ENCODE measurements around the gene GMDS.

GMDS gene

DNA sequence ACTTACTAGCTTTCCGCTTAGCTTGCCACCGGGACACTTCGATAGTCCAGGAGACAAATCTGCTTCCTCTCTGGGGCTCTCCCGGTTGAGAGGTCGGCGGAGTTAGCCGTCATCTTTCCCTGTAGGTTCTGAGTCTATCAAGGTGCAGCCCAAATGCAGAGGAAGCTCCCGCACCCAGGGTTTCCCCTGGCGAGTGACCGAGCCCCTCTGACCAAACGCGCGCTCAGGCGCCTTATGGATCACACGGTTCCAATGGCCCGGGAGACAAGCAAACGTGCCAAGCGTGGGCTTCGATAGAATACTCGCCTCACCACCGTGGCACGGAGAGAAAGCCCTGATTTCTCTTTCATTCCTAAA, 651.5 kb downstream of the GMDS start:
- no peak for DNase-seq
- Histone ChIP-seq H3K27me3 (replicated peaks in 2 of 5; ENCODE audit: control insufficient read depth in 4 of 5, insufficient read depth in 5 of 5, low read length in 4 of 5) (peaks cover 4 to 46% (median 12%) of the 10 kb centered on the region in 5 experiments), H3K27ac (ENCODE audit: insufficient read depth in 1 of 2, low read depth in 1 of 2, low read length in 2 of 2, poor library complexity in 1 of 2, severe bottlenecking in 2 of 2) (no peak overlapping the region), H3K4me3 (ENCODE audit: control insufficient read depth in 1 of 7, extremely low read depth in 1 of 7, insufficient read depth in 4 of 7, low read depth in 2 of 7, low read length in 6 of 7) (no peak overlapping the region), H3K4me1 (ENCODE audit: control extremely low read depth in 1 of 4, control insufficient read depth in 4 of 4, insufficient read depth in 4 of 4, low read length in 3 of 4) (peaks cover 0 to 4% (median 0%) of the 10 kb centered on the region in 4 experiments), H3K36me3 (ENCODE audit: control insufficient read depth in 4 of 4, insufficient read depth in 4 of 4, low read length in 3 of 4) (no peaks in the 10 kb centered on the region), H3K9me3 (ENCODE audit: control extremely low read depth in 1 of 5, control insufficient read depth in 4 of 5, insufficient read depth in 2 of 5, low read depth in 1 of 5, low read length in 4 of 5) (no peaks in the 10 kb centered on the region)
- CTCF ChIA-PET, result interaction anchor here (1.5 kb wide), 1 partner anchor 9 kb away, joined by 6 read pairs; no protein-coding TSS in a partner anchor
- 83% methylated on average over 22 of the region's 22 CpGs for WGBS (ENCODE audit: insufficient coverage)
- POLR2A ChIA-PET, result no interaction called here

DNA sequence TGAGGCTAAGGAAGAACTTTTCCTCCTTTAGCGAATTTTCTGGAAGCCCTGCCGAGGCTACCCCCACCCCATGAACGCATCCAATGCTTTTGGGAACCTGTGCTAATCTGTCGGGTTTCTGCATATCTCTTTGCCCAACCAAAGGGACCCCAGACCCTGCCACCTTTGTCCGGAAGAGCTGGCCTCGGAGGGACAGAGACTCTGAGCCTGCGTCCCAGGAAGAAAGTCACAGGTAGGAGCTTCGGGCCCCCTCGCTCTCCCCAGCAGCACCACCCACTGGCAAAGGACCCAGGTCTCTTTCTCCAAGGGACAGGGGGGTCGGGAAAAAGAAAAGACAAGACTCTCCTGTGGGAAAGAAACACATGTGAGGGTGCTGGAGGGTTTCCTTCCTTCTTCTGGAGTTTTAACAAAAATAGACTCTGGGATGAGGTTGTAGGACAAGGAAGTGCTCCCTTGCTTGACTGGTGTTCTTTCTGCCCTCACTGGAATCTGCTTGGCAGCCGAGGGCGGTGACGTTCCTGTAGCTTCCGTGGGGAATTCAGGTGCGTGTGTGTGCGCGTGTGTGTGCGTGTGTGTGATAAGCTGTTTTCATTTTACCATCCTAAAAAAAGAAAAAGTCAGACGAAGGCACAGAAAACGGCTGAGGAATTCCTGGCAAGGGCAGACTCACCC, 652.0 kb downstream of the GMDS start:
- no peak overlapping the region for H3K27ac ChIP-seq (ENCODE audit: insufficient read depth in 1 of 2, low read depth in 1 of 2, low read length in 2 of 2, poor library complexity in 1 of 2, severe bottlenecking in 2 of 2)
- H3K27me3 ChIP-seq (replicated peaks in 2 of 5; ENCODE audit: control insufficient read depth in 4 of 5, insufficient read depth in 5 of 5, low read length in 4 of 5), result peaks cover 4 to 41% (median 12%) of the 10 kb centered on the region in 5 experiments
- WGBS (ENCODE audit: insufficient coverage), result 68% methylated on average over 15 of the region's 20 CpGs
- POLR2A ChIA-PET, result no interaction called here
- no peak for DNase-seq
- peaks cover 0 to 4% (median 0%) of the 10 kb centered on the region in 4 experiments for H3K4me1 ChIP-seq (ENCODE audit: control extremely low read depth in 1 of 4, control insufficient read depth in 4 of 4, insufficient read depth in 4 of 4, low read length in 3 of 4)
- H3K4me3 ChIP-seq (ENCODE audit: control insufficient read depth in 1 of 7, extremely low read depth in 1 of 7, insufficient read depth in 4 of 7, low read depth in 2 of 7, low read length in 6 of 7), result no peak overlapping the region
- CTCF ChIA-PET, result interaction anchor here (1.1 to 1.5 kb wide), 2 partner anchors 9 to 26 kb away, joined by 3 to 6 read pairs; no protein-coding TSS in a partner anchor
- no peaks in the 10 kb centered on the region for H3K9me3 ChIP-seq (ENCODE audit: control extremely low read depth in 1 of 5, control insufficient read depth in 4 of 5, insufficient read depth in 2 of 5, low read depth in 1 of 5, low read length in 4 of 5)
- no peaks in the 10 kb centered on the region for H3K36me3 ChIP-seq (ENCODE audit: control insufficient read depth in 4 of 4, insufficient read depth in 4 of 4, low read length in 3 of 4)

DNA sequence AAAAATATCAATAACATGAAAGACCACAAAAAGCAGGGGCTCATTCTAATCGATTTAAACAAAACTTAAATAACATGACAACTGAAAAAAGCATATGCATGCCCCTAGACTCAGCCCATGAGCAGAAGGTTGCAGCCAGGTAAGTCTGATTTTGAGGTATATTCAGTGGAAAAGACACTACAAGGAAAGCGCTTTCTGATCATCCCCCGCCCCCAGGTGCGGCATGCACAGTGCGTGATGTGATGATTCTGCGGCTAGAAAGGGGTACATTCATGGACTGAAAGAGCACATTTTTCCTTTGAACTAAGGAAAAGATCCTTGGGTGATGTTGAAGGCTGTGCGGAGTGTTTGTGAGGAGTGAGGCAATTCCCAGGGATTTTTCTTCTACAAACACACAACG, 652.6 kb downstream of the GMDS start:
- POLR2A ChIA-PET, result interaction anchor here (0.7 kb wide), 1 partner anchor 1047 kb away, joined by 4 read pairs; no protein-coding TSS in a partner anchor
- DNase-seq, result no peak
- Histone ChIP-seq H3K27ac (ENCODE audit: insufficient read depth in 1 of 2, low read depth in 1 of 2, low read length in 2 of 2, poor library complexity in 1 of 2, severe bottlenecking in 2 of 2) (no peak overlapping the region), H3K4me3 (ENCODE audit: control insufficient read depth in 1 of 7, extremely low read depth in 1 of 7, insufficient read depth in 4 of 7, low read depth in 2 of 7, low read length in 6 of 7) (no peak overlapping the region), H3K27me3 (replicated peaks in 2 of 5; ENCODE audit: control insufficient read depth in 4 of 5, insufficient read depth in 5 of 5, low read length in 4 of 5) (peaks cover 4 to 37% (median 12%) of the 10 kb centered on the region in 5 experiments), H3K36me3 (ENCODE audit: control insufficient read depth in 4 of 4, insufficient read depth in 4 of 4, low read length in 3 of 4) (no peaks in the 10 kb centered on the region), H3K4me1 (ENCODE audit: control extremely low read depth in 1 of 4, control insufficient read depth in 4 of 4, insufficient read depth in 4 of 4, low read length in 3 of 4) (peaks cover 0 to 4% (median 0%) of the 10 kb centered on the region in 4 experiments), H3K9me3 (ENCODE audit: control extremely low read depth in 1 of 5, control insufficient read depth in 4 of 5, insufficient read depth in 2 of 5, low read depth in 1 of 5, low read length in 4 of 5) (no peaks in the 10 kb centered on the region)
- CTCF ChIA-PET, result interaction anchor here (0.7 to 1.3 kb wide), 4 partner anchors 10 to 1059 kb away, joined by 3 to 4 read pairs (median 3); no protein-coding TSS in a partner anchor
- 94% methylated on average over 5 of the region's 8 CpGs for WGBS (ENCODE audit: insufficient coverage)

DNA sequence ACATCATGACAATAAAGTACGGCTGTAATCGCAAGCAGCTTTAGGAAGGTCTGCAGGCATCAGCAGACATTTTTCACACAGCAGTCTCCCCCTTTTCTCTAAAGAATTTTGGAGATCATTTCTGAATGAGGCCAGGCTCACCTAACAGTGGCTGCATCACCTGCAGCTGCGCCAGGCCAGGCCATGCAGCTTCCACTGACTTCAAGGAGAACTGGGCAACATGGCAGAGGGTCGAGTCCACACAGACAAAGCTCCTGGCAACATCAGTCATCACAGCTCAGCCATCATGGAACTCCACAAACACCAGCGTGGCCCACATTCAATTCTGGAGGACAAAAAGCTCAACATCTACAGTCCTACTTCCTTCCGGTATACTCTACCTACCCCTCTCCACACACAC, 653.5 kb downstream of the GMDS start:
- no peaks in the 10 kb centered on the region for H3K36me3 ChIP-seq (ENCODE audit: control insufficient read depth in 4 of 4, insufficient read depth in 4 of 4, low read length in 3 of 4)
- peaks cover 0 to 4% (median 0%) of the 10 kb centered on the region in 4 experiments for H3K4me1 ChIP-seq (ENCODE audit: control extremely low read depth in 1 of 4, control insufficient read depth in 4 of 4, insufficient read depth in 4 of 4, low read length in 3 of 4)
- H3K4me3 ChIP-seq (ENCODE audit: control insufficient read depth in 1 of 7, extremely low read depth in 1 of 7, insufficient read depth in 4 of 7, low read depth in 2 of 7, low read length in 6 of 7), result no peak overlapping the region
- POLR2A ChIA-PET, result interaction anchor here (0.7 kb wide), 1 partner anchor 1048 kb away, joined by 4 read pairs; no protein-coding TSS in a partner anchor
- CTCF ChIA-PET, result interaction anchor here (0.7 to 1.3 kb wide), 8 partner anchors 11 to 1060 kb away, joined by 3 to 5 read pairs (median 3); no protein-coding TSS in a partner anchor
- H3K9me3 ChIP-seq (ENCODE audit: control extremely low read depth in 1 of 5, control insufficient read depth in 4 of 5, insufficient read depth in 2 of 5, low read depth in 1 of 5, low read length in 4 of 5), result no peaks in the 10 kb centered on the region
- DNase-seq, result no peak
- 92% methylated on average over 4 of the region's 6 CpGs for WGBS (ENCODE audit: insufficient coverage)
- no peak overlapping the region for H3K27ac ChIP-seq (ENCODE audit: insufficient read depth in 1 of 2, low read depth in 1 of 2, low read length in 2 of 2, poor library complexity in 1 of 2, severe bottlenecking in 2 of 2)
- peaks cover 2 to 36% (median 12%) of the 10 kb centered on the region in 5 experiments for H3K27me3 ChIP-seq (replicated peaks in 2 of 5; ENCODE audit: control insufficient read depth in 4 of 5, insufficient read depth in 5 of 5, low read length in 4 of 5)

DNA sequence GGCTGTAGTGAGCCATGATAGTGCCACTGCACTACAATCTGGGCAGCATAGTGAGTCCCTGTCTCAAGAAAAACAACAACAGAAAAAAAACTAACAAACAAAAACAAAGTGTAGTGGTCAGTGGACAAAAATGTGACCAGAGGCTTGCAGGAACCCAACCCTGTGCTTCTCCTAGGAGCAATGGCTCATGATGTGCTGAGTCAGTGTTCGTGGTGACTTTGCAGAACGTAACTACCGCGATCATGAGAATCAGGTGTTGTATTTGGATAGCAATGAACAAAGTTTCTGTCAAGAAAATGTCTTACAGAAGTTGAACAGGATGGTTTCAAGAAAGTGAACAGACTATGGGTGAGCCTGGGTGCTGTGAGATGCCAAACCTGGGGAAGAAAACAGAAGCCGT, 654.2 kb downstream of the GMDS start:
- Histone ChIP-seq H3K9me3 (ENCODE audit: control extremely low read depth in 1 of 5, control insufficient read depth in 4 of 5, insufficient read depth in 2 of 5, low read depth in 1 of 5, low read length in 4 of 5) (no peaks in the 10 kb centered on the region), H3K4me3 (ENCODE audit: control insufficient read depth in 1 of 7, extremely low read depth in 1 of 7, insufficient read depth in 4 of 7, low read depth in 2 of 7, low read length in 6 of 7) (no peak overlapping the region), H3K36me3 (ENCODE audit: control insufficient read depth in 4 of 4, insufficient read depth in 4 of 4, low read length in 3 of 4) (no peaks in the 10 kb centered on the region), H3K4me1 (ENCODE audit: control extremely low read depth in 1 of 4, control insufficient read depth in 4 of 4, insufficient read depth in 4 of 4, low read length in 3 of 4) (peaks cover 0 to 4% (median 0%) of the 10 kb centered on the region in 4 experiments), H3K27ac (ENCODE audit: insufficient read depth in 1 of 2, low read depth in 1 of 2, low read length in 2 of 2, poor library complexity in 1 of 2, severe bottlenecking in 2 of 2) (no peak overlapping the region), H3K27me3 (replicated peaks in 2 of 5; ENCODE audit: control insufficient read depth in 4 of 5, insufficient read depth in 5 of 5, low read length in 4 of 5) (peaks cover 0 to 34% (median 12%) of the 10 kb centered on the region in 5 experiments)
- WGBS (ENCODE audit: insufficient coverage), result 93% methylated on average over 3 of the region's 5 CpGs
- ChIA-PET CTCF (interaction anchor here (1.1 to 1.3 kb wide), 3 partner anchors 11 to 1043 kb away, joined by 3 to 5 read pairs (median 4); no protein-coding TSS in a partner anchor), POLR2A (no interaction called here)
- no peak for DNase-seq

DNA sequence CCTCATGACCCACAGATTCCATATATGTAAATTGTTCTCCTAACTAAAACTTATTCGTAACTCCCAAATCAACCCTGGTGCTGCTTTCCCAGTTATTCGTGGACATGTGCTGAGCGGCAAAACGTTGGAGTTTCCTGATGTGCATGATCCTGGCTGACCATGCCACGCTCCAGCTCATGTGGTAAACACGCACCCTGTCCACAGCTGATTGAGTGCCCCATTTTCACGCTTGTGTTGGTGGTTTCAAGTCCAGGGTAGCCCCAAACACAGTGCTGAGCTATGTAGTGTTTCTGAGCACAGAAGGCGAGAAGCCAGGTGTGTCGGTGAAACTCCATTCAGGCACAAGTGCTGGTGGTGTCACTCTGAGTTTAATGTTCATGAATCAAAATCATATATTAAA, 654.8 kb downstream of the GMDS start:
- ChIA-PET CTCF (no interaction called here), POLR2A (no interaction called here)
- Histone ChIP-seq H3K9me3 (ENCODE audit: control extremely low read depth in 1 of 5, control insufficient read depth in 4 of 5, insufficient read depth in 2 of 5, low read depth in 1 of 5, low read length in 4 of 5) (no peaks in the 10 kb centered on the region), H3K27ac (ENCODE audit: insufficient read depth in 1 of 2, low read depth in 1 of 2, low read length in 2 of 2, poor library complexity in 1 of 2, severe bottlenecking in 2 of 2) (no peak overlapping the region), H3K4me1 (ENCODE audit: control extremely low read depth in 1 of 4, control insufficient read depth in 4 of 4, insufficient read depth in 4 of 4, low read length in 3 of 4) (no peaks in the 10 kb centered on the region), H3K36me3 (ENCODE audit: control insufficient read depth in 4 of 4, insufficient read depth in 4 of 4, low read length in 3 of 4) (no peaks in the 10 kb centered on the region), H3K27me3 (replicated peaks in 2 of 5; ENCODE audit: control insufficient read depth in 4 of 5, insufficient read depth in 5 of 5, low read length in 4 of 5) (peaks cover 0 to 31% (median 12%) of the 10 kb centered on the region in 5 experiments), H3K4me3 (ENCODE audit: control insufficient read depth in 1 of 7, extremely low read depth in 1 of 7, insufficient read depth in 4 of 7, low read depth in 2 of 7, low read length in 6 of 7) (no peak overlapping the region)
- DNase-seq, result no peak
- 96% methylated on average over 9 of the region's 9 CpGs for whole genome bisulfite sequencing (ENCODE audit: insufficient coverage)

DNA sequence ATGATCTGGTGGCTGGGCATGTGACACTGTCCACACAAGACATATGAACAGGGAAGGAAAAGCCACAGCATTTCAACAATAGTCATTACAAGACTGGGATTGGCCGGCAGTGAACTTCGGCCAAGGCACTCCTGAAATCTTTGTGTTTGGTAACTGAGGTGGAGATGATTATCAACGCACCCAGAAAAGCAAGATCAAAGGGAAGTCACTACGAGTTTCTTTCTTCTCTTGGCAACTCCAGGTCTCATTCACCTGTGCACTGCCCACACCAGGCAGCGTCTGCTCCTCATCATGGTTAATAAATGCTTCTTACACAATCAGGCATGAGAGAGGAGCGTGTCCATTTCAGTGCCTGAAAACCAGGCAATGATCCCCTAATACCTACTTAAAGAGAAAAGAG, 656.2 kb downstream of the GMDS start:
- no peaks in the 10 kb centered on the region for H3K36me3 ChIP-seq (ENCODE audit: control insufficient read depth in 4 of 4, insufficient read depth in 4 of 4, low read length in 3 of 4)
- no peak for DNase-seq
- POLR2A ChIA-PET, result no interaction called here
- 93% methylated on average over 2 of the region's 6 CpGs for WGBS (ENCODE audit: insufficient coverage)
- no peak overlapping the region for H3K27ac ChIP-seq (ENCODE audit: insufficient read depth in 1 of 2, low read depth in 1 of 2, low read length in 2 of 2, poor library complexity in 1 of 2, severe bottlenecking in 2 of 2)
- peaks cover 0 to under 1% (median 0%) of the 10 kb centered on the region in 5 experiments for H3K9me3 ChIP-seq (ENCODE audit: control extremely low read depth in 1 of 5, control insufficient read depth in 4 of 5, insufficient read depth in 2 of 5, low read depth in 1 of 5, low read length in 4 of 5)
- H3K27me3 ChIP-seq (replicated peaks in 2 of 5; ENCODE audit: control insufficient read depth in 4 of 5, insufficient read depth in 5 of 5, low read length in 4 of 5), result peaks cover 0 to 17% (median 7%) of the 10 kb centered on the region in 5 experiments
- no peak overlapping the region for H3K4me3 ChIP-seq (ENCODE audit: control insufficient read depth in 1 of 7, extremely low read depth in 1 of 7, insufficient read depth in 4 of 7, low read depth in 2 of 7, low read length in 6 of 7)
- no peaks in the 10 kb centered on the region for H3K4me1 ChIP-seq (ENCODE audit: control extremely low read depth in 1 of 4, control insufficient read depth in 4 of 4, insufficient read depth in 4 of 4, low read length in 3 of 4)
- CTCF ChIA-PET, result no interaction called here

All from common myeloid progenitor, CD34-positive (primary cell).